Gastroesophageal sphincter (tissue), 4 donors: ENCODE results near the gene HSBP1L1. TPM values are rescaled to one million over a fixed set of nuclear protein-coding genes. Genes with fewer than 3 reads are reported as not detected.

Experiments used
- ATAC-seq: fragments of 150-250 bp; one replicate; pipeline ENCODE4 v1.9.1; 2016; ENCODE audit warnings: mild to moderate bottlenecking, moderate library complexity
- H3K27ac ChIP-seq, 4 donors: fragments of 200-600 bp; sonication (generic) in 3 of 4; 1 replicate in 3 of 4; 2 replicates in 1 of 4; pipeline ENCODE4 v1.5.1; 2016 to 2019
- H3K27me3 ChIP-seq: fragments of 200-600 bp; sonication (generic); one replicate; pipeline ENCODE4 v1.5.1; 2019
- H3K36me3 ChIP-seq, 2 donors: fragments of 200-600 bp; sonication (generic); one replicate each; pipeline ENCODE4 v1.5.1; 2019; ENCODE audit warnings: control low read depth in 1 of 2
- H3K4me1 ChIP-seq, 3 donors: fragments of 200-600 bp; sonication (generic); 1 replicate in 2 of 3; 2 replicates in 1 of 3; pipeline ENCODE4 v1.5.1; 2016 to 2019; ENCODE audit warnings: control low read depth in 2 of 3
- H3K4me3 ChIP-seq, 2 donors: fragments of 200-600 bp; sonication (generic); one replicate each; pipeline ENCODE4 v1.5.1; 2019; ENCODE audit warnings: mild to moderate bottlenecking in 1 of 2, moderate library complexity in 1 of 2
- H3K9me3 ChIP-seq, 3 donors: fragments of 200-600 bp; sonication (generic); one replicate each; pipeline ENCODE4 v1.5.1; 2017 to 2019; ENCODE audit warnings: control low read depth in 2 of 3
- CTCF ChIP-seq, 4 experiments: fragments of 200-600 bp in 2 of 4; fragments of 450-650 bp in 2 of 4; sonication (generic) in 1 of 4; IDR thresholded peaks; one replicate each; pipeline ENCODE4 v1.5.1; 2017 to 2019; ENCODE audit warnings: antibody characterized with exemption in 4 of 4, mild to moderate bottlenecking in 2 of 4, moderate library complexity in 2 of 4
- EP300 ChIP-seq: sonication (generic); formaldehyde crosslinking; IDR thresholded peaks from one replicate; pipeline ENCODE4 v1.6.1; 2017; ENCODE audit warnings: antibody characterized with exemption, mild to moderate bottlenecking
- POLR2A ChIP-seq, 2 donors: fragments of 450-650 bp; IDR thresholded peaks; one replicate each; pipeline ENCODE4 v1.6.1; 2017; ENCODE audit warnings: antibody characterized with exemption in 2 of 2, mild to moderate bottlenecking in 2 of 2, moderate library complexity in 1 of 2
- POLR2AphosphoS5 ChIP-seq: sonication (generic); formaldehyde crosslinking; IDR thresholded peaks from one replicate; pipeline ENCODE4 v1.6.1; 2017; ENCODE audit warnings: antibody characterized with exemption
- WGBS, 2 donors: methylation state at CpG; one replicate each; pipeline ENCODE4 v1.1.5; 2018; ENCODE audit warnings: low coverage in 1 of 2; 5-methylcytosine and 5-hydroxymethylcytosine counted together
- total RNA-seq, 4 donors: library from RNA; depleted of rRNA; stranded (reverse); fragments of >200 nt; gene quantifications; one replicate each; pipeline ENCODE4 v1.1.0, GENCODE V29; 2016

HSBP1L1 gene
- total RNA-seq, 4 donors from 2014 or later = 3.2 to 23.8 (median 12.4) TPM

- 91% methylated on average over 8 of the region's 20 CpGs; no CpG with 5 or more reads in 1 of the 2 donors for WGBS, 2 donors
- TF ChIP-seq EP300 (no peak), POLR2AphosphoS5 (no peak), POLR2A (IDR thresholded peaks at IDR 0.05) (no peak), CTCF (IDR thresholded peaks at IDR 0.05) (no peak)
- H3K27me3 ChIP-seq = no peaks in the 10 kb centered on the region
- H3K4me1 ChIP-seq = peaks cover 0 to 19% (median 0%) of the 10 kb centered on the region in 3 donors
- no peak for ATAC-seq
- no peak overlapping the region for H3K4me3 ChIP-seq
- H3K9me3 ChIP-seq = peaks cover 0 to 42% (median 0%) of the 10 kb centered on the region in 3 donors
- H3K27ac ChIP-seq = no peak overlapping the region
- no peaks in the 10 kb centered on the region for H3K36me3 ChIP-seq
These were observed 48.3 kb downstream of the HSBP1L1 start for GRCh38 chr18:80012714-80013113.

Other genes starting within 250 kb of the HSBP1L1 start
- under 1 TPM in 1 of 4 donors, not detected in 3; 0.27 TPM for gene KCNG2, start 166.7 kb upstream of the HSBP1L1 start, total RNA-seq
- gene SLC66A2, start 13.0 kb upstream of the HSBP1L1 start, total RNA-seq = 10 to 100 TPM; 32.2 to 42.6 (median 35.6) TPM
- 10 to 100 TPM; 20.4 to 55.3 (median 39.6) TPM for gene TXNL4A, start 23.9 kb downstream of the HSBP1L1 start, total RNA-seq
- gene RBFA, start 69.8 kb downstream of the HSBP1L1 start, total RNA-seq = 10 to 100 TPM; 27.0 to 38.8 (median 32.7) TPM
- 10 to 100 TPM; 15.0 to 22.3 (median 17.7) TPM for gene ADNP2, start 144.6 kb downstream of the HSBP1L1 start, total RNA-seq